WTC11 (cell line): ENCODE results near the gene MITF.

Experiments
- CTCF ChIP-seq: fragments of 200-600 bp; IDR thresholded peaks from 2 replicates; pipeline ENCODE4 v1.8.0; 2022; ENCODE audit warnings: antibody characterized with exemption
- NR2C2 ChIP-seq: sonication (generic); formaldehyde crosslinking; IDR thresholded peaks from 2 replicates; pipeline ENCODE4 v1.8.0; 2022; ENCODE audit warnings: mild to moderate bottlenecking, missing genetic modification reagents
- NR3C1 ChIP-seq: sonication (generic); formaldehyde crosslinking; conservative IDR thresholded peaks from 2 replicates; pipeline ENCODE4 v1.8.1; 2023; ENCODE audit warnings: low read depth, mild to moderate bottlenecking, missing genetic modification reagents
- SP1 ChIP-seq: sonication (generic); formaldehyde crosslinking; conservative IDR thresholded peaks from 2 replicates; pipeline ENCODE4 v1.8.1; 2022; ENCODE audit warnings: missing genetic modification reagents
- ZBTB21 ChIP-seq: sonication (generic); formaldehyde crosslinking; IDR thresholded peaks from 2 replicates; pipeline ENCODE4 v1.8.1; 2023; ENCODE audit warnings: mild to moderate bottlenecking, missing genetic modification reagents, borderline replicate concordance
- TF ChIP-seq, protein P1 (sequence below): sonication (generic); formaldehyde crosslinking; IDR thresholded peaks from 2 replicates; pipeline ENCODE4 v1.8.0; 2023; ENCODE audit warnings: missing genetic modification reagents, mild to moderate bottlenecking, borderline replicate concordance
- TF ChIP-seq, protein P2 (sequence below): sonication (generic); formaldehyde crosslinking; IDR thresholded peaks from 2 replicates; pipeline ENCODE4 v1.8.0; 2022; ENCODE audit warnings: mild to moderate bottlenecking, missing genetic modification reagents

GRCh38 chr3:69967156-69967555 is 227.9 kb downstream of the MITF start:
- TF ChIP-seq, protein P1, sequence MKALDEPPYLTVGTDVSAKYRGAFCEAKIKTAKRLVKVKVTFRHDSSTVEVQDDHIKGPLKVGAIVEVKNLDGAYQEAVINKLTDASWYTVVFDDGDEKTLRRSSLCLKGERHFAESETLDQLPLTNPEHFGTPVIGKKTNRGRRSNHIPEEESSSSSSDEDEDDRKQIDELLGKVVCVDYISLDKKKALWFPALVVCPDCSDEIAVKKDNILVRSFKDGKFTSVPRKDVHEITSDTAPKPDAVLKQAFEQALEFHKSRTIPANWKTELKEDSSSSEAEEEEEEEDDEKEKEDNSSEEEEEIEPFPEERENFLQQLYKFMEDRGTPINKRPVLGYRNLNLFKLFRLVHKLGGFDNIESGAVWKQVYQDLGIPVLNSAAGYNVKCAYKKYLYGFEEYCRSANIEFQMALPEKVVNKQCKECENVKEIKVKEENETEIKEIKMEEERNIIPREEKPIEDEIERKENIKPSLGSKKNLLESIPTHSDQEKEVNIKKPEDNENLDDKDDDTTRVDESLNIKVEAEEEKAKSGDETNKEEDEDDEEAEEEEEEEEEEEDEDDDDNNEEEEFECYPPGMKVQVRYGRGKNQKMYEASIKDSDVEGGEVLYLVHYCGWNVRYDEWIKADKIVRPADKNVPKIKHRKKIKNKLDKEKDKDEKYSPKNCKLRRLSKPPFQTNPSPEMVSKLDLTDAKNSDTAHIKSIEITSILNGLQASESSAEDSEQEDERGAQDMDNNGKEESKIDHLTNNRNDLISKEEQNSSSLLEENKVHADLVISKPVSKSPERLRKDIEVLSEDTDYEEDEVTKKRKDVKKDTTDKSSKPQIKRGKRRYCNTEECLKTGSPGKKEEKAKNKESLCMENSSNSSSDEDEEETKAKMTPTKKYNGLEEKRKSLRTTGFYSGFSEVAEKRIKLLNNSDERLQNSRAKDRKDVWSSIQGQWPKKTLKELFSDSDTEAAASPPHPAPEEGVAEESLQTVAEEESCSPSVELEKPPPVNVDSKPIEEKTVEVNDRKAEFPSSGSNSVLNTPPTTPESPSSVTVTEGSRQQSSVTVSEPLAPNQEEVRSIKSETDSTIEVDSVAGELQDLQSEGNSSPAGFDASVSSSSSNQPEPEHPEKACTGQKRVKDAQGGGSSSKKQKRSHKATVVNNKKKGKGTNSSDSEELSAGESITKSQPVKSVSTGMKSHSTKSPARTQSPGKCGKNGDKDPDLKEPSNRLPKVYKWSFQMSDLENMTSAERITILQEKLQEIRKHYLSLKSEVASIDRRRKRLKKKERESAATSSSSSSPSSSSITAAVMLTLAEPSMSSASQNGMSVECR (CRISPR knock-in tag) = no peak
- TF ChIP-seq NR3C1 (no peak), NR2C2 (no peak), CTCF (no peak), ZBTB21 (CRISPR knock-in tag) (no peak), SP1 (CRISPR knock-in tag) (no peak)
- TF ChIP-seq, protein P2, sequence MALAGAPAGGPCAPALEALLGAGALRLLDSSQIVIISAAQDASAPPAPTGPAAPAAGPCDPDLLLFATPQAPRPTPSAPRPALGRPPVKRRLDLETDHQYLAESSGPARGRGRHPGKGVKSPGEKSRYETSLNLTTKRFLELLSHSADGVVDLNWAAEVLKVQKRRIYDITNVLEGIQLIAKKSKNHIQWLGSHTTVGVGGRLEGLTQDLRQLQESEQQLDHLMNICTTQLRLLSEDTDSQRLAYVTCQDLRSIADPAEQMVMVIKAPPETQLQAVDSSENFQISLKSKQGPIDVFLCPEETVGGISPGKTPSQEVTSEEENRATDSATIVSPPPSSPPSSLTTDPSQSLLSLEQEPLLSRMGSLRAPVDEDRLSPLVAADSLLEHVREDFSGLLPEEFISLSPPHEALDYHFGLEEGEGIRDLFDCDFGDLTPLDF (CRISPR knock-in tag) = no peak
